Ramos (cell line): ENCODE measurements around the gene SH3TC1.

Experiments
- in situ Hi-C: fragments of 300-500 bp; cut with MboI; formaldehyde crosslinking; loops from one replicate; pipeline ENCODE4 v1.14.3; 2022; ENCODE audit warnings: low sequenced_read_pairs; ENCODE audit not compliant: unreplicated experiment

The SH3TC1 gene

GRCh38 chr4:8211737-8212581 lies 12.9 kb downstream of the SH3TC1 start:
- in situ Hi-C loops: no loop called here

DNA sequence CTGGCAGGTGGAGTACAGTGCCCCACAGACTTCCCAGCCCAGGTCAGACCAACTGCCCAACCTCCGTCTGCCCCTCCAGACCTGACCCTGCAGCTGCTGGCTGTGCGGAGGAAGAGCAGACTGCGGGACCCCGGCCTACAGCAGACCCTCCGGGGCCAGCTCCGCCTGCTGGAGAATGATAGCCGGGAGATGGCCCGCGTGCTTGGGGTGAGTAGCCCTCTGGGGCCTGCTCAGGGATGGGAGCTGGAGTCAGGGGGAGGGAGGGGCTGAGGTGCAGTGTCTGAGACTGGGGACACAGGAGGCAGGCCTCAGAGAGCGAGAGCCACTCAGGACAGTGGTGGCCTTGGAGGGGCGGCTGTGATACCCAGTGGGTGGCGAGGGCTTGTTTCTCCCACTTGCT lies 13.5 kb downstream of the SH3TC1 start:
- in situ Hi-C loops: no loop called here

GRCh38 chr4:8213121-8213520 lies 14.0 kb downstream of the SH3TC1 start:
- in situ Hi-C loops: no loop called here

GRCh38 chr4:8214136-8214535 lies 15.0 kb downstream of the SH3TC1 start:
- in situ Hi-C loops: no loop called here

DNA sequence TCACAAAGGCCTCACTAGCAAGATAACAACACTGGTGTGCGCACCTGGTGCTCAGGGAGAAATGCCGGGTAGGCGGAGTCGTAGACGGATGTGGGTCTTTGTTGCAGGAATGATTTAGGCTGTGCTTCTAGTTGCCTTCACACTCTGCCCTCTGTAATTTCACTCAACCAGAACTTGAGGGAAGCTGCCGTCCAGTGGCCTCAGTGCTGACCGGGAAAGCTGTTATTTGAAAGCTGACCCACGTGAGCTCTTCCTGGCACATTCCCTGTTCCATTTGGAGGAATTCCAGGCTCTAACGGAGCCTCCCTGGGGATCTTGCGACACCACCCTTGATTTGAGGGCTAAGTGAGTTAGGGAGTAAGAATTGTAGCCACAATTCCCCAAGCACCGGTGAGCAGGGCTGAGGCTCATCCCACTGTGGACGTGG lies 15.9 kb downstream of the SH3TC1 start:
- in situ Hi-C loops: no loop called here

GRCh38 chr4:8215641-8216442 lies 16.8 kb downstream of the SH3TC1 start:
- in situ Hi-C loops: no loop called here

- in situ Hi-C loops: no loop called here
Measured at GRCh38 chr4:8216443-8217245, 17.6 kb downstream of the SH3TC1 start.

DNA sequence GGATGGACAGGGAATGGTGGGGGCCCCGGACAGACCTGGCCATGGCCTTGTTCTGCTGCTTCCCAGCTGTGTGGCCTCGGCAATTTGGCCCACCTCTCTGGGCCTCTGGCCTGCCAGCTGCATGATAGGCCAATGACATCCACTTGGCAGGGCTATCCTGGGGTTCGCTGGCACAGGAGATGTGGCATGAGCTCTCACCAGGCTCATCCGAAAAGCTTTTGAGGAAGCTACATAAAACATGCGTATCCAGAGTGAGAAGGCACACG lies 18.1 kb downstream of the SH3TC1 start:
- in situ Hi-C loops: no loop called here

- in situ Hi-C loops: no loop called here
Measured at GRCh38 chr4:8217871-8218270, 18.8 kb downstream of the SH3TC1 start.

DNA sequence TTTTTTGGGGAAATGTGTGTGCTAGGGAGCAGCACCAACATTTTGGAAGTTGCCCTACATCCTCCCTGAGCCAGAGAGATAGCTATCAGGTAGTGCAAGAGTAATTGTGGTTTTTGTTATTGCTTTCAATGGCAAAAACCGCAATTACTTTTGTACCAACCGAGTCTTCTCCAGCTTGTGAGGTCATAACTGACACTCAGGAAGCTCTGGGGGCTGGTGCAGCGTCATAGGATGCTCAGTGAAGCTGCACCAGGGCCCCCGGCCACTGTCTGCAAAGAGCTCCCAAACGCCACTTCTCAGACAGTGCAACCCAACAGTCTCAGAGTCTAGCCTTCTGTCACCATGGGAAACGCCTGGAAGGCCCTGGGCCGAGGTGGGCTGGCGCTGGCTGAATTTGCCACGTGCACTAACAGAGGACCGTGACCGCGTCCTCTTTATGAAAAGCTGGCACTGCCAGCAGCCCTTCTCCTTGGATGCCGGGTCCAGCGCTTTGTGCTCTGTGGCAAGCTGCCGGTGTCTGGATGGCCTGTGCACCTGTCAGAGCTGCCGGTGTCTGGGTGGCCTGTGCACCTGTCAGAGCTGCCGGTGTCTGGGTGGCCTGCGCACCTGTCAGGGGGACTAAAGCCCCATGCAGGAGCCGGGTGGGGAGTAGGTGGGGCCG lies 19.4 kb downstream of the SH3TC1 start:
- in situ Hi-C loops: no loop called here

DNA sequence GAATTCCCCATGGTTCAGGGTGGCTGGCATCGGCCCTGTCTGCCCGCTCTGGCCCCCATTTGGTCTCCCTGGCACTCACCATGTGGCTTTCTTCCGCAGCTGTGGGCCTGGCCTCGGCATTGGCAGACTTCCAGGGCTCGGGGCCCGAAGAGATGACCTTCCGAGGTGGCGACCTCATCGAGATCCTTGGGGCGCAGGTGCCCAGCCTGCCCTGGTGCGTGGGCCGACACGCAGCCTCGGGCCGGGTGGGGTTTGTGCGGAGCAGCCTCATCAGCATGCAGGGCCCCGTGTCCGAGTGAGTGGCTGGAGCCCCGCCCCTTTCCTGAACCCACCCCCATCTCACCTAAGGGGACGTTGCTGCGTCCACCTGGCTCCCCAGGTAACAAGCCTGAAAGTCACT lies 20.1 kb downstream of the SH3TC1 start:
- in situ Hi-C loops: no loop called here

DNA sequence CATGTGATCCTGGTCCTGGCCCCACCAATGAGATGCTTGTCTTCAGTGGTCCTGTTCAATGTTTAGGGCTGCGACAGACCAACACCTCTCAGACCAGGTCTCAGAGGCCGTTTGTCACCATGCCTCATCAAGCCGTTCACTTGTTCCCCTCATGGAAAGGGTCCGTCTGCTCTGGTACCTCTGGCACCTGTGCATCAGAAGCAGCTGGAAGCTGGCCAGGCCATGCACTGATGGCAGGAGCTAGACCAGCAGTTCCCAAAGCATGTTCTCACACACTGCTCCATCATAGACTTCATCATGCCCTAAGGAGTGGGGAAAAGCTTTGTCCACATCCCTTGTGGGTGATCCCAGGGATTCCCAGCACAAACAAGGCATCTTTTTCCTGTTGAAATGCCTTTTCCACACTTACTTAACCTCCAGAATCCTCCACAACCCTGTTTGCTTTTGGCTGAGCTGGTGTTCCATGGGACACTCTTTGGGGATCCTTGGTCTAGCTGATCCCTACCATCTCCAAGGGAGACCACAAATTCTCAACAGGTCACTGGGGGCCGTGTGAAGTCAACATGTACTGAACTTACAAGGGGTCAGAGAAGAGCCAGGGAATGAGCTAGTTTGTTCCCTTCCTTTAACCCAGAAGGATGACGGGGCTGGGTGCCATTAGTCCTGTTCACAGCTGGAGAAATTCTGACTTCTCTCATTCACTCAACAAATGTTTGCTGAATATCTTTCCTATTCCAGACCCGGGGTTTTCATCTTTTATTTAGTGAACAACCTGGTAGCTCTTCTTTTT lies 21.8 kb downstream of the SH3TC1 start:
- in situ Hi-C loops: no loop called here

GRCh38 chr4:8221476-8221875 lies 22.4 kb downstream of the SH3TC1 start:
- in situ Hi-C loops: no loop called here

- in situ Hi-C loops: no loop called here
Measured at GRCh38 chr4:8221985-8222384, 22.9 kb downstream of the SH3TC1 start.

GRCh38 chr4:8222609-8223388 lies 23.7 kb downstream of the SH3TC1 start:
- in situ Hi-C loops: no loop called here

DNA sequence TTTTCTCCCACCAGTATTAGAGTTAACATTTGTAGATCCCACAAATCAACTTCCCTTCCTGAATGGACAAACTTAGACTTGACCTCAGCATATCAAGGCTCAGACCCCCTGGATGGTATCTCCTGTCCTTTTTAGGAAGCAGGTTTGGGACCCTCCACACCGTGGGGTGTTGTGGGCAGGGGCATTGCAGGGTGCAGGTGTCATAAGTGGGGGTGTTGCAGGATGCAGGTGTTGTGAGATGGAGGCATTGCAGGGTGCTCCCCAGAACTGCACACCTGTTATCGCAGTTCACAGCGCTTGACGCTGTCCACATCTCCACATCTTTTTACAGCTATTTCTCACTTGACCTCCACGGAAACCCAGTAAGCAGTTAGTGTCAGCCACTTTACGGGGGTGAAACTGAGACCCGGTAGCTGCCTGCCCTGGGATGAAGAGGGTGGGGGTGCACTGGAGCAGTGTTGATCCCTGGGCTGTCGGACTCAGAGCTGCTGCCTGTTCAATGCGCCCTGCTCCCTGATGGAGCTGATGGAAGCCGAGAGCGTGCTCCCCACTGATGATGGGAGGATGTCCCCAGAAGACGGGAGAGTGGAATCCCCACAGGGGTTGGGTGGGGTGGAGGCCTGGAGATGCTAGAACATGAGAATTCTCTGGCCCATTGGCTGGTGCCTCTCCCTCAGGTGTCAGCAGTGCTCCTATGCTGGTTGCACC lies 25.3 kb downstream of the SH3TC1 start:
- in situ Hi-C loops: no loop called here

GRCh38 chr4:8224975-8225625 lies 26.0 kb downstream of the SH3TC1 start:
- in situ Hi-C loops: no loop called here
